OCI-LY1 (cell line): ENCODE results near the gene OR51D1.

Source experiments
- H2AFZ ChIP-seq: fragments of 200-600 bp; sonication (generic), shearing (Covaris generic); 2 replicates; pipeline ENCODE4 v1.6.0; 2014; ENCODE audit warnings: antibody characterized with exemption, mild to moderate bottlenecking, low read length
- H3F3A ChIP-seq: fragments of 200-600 bp; sonication (generic), shearing (Covaris generic); 2 replicates; pipeline ENCODE4 v1.6.0; 2014; ENCODE audit warnings: mild to moderate bottlenecking, antibody characterized with exemption, low read length, moderate library complexity; ENCODE audit not compliant: insufficient read depth
- H3K27ac ChIP-seq: fragments of 200-600 bp; sonication (generic); 2 replicates; pipeline ENCODE4 v1.5.1; 2014; ENCODE audit warnings: low read length, mixed run types, mild to moderate bottlenecking, low read depth; ENCODE audit not compliant: poor library complexity, severe bottlenecking
- H3K27me3 ChIP-seq: fragments of 200-600 bp; sonication (generic); 2 replicates; pipeline ENCODE4 v1.6.0; 2014; ENCODE audit warnings: antibody characterized with exemption, mild to moderate bottlenecking, low read length, moderate library complexity; ENCODE audit not compliant: insufficient read depth
- H3K36me3 ChIP-seq: fragments of 200-600 bp; sonication (generic); 2 replicates; pipeline ENCODE4 v1.6.1; 2014; ENCODE audit warnings: mild to moderate bottlenecking, antibody characterized with exemption, low read length, moderate library complexity, mixed read lengths; ENCODE audit not compliant: insufficient read depth
- H3K4me1 ChIP-seq: fragments of 200-600 bp; sonication (generic); 2 replicates; pipeline ENCODE4 v1.5.1; 2014; ENCODE audit warnings: mild to moderate bottlenecking, low read length, moderate library complexity; ENCODE audit not compliant: insufficient read depth, severe bottlenecking
- H3K4me2 ChIP-seq: fragments of 200-600 bp; sonication (generic), shearing (Covaris generic); 2 replicates; pipeline ENCODE4 v1.6.1; 2014; ENCODE audit warnings: low read length
- H3K4me3 ChIP-seq: fragments of 200-600 bp; sonication (generic); 2 replicates; pipeline ENCODE4 v1.5.1; 2014; ENCODE audit warnings: low read length, low read depth, mild to moderate bottlenecking, mixed read lengths; ENCODE audit not compliant: poor library complexity, severe bottlenecking
- H3K79me2 ChIP-seq: fragments of 200-600 bp; shearing (Covaris generic); 2 replicates; pipeline ENCODE4 v1.6.1; 2016; ENCODE audit warnings: mixed run types, low read length, mixed read lengths; ENCODE audit not compliant: insufficient read depth
- H3K9ac ChIP-seq: fragments of 200-600 bp; sonication (generic), shearing (Covaris generic); 2 replicates; pipeline ENCODE4 v1.6.1; 2014; ENCODE audit warnings: mild to moderate bottlenecking, low read length, mixed read lengths
- H3K9me2 ChIP-seq: fragments of 200-600 bp; sonication (generic), shearing (Covaris generic); 2 replicates; pipeline ENCODE4 v1.6.1; 2014; ENCODE audit warnings: low read depth, mild to moderate bottlenecking, low read length, mixed read lengths
- H3K9me3 ChIP-seq: fragments of 200-600 bp; shearing (Covaris generic); 2 replicates; pipeline ENCODE4 v1.6.1; 2014; ENCODE audit warnings: low read length, mixed read lengths
- H4K20me1 ChIP-seq: fragments of 200-600 bp; sonication (generic), shearing (Covaris generic); 2 replicates; pipeline ENCODE4 v1.6.0; 2016; ENCODE audit warnings: mild to moderate bottlenecking, low read length; ENCODE audit not compliant: insufficient read depth
- CTCF ChIP-seq: fragments of 200-600 bp; sonication (generic), shearing (Covaris generic); IDR thresholded peaks from 2 replicates; pipeline ENCODE4 v1.5.1; 2017; ENCODE audit warnings: mild to moderate bottlenecking, antibody characterized with exemption, low read length, moderate library complexity, mixed read lengths
- EZH2 ChIP-seq: fragments of 200-600 bp; sonication (generic), shearing (Covaris generic); IDR thresholded peaks from 2 replicates; pipeline ENCODE4 v1.8.0; 2017; ENCODE audit warnings: borderline replicate concordance, mixed run types, mild to moderate bottlenecking, antibody characterized with exemption, low read length, moderate library complexity, mixed read lengths

OR51D1 gene

GRCh38 chr11:4673781-4674180, 36.5 kb downstream of the OR51D1 start:
- Histone ChIP-seq H3F3A (no peaks in the 10 kb centered on the region), H2AFZ (no peak overlapping the region), H3K9ac (no peak overlapping the region), H3K79me2 (no peaks in the 10 kb centered on the region), H3K9me2 (no peaks in the 10 kb centered on the region), H3K9me3 (no peaks in the 10 kb centered on the region), H3K4me2 (no peak overlapping the region), H3K36me3 (no peaks in the 10 kb centered on the region), H3K4me1 (no peaks in the 10 kb centered on the region), H4K20me1 (no peaks in the 10 kb centered on the region), H3K27ac (no peak overlapping the region), H3K4me3 (no peak overlapping the region), H3K27me3 (no peaks in the 10 kb centered on the region)
- TF ChIP-seq CTCF (no peak), EZH2 (no peak)

GRCh38 chr11:4677948-4678347, 40.7 kb downstream of the OR51D1 start:
- no peaks in the 10 kb centered on the region for H3K4me1 ChIP-seq
- no peaks in the 10 kb centered on the region for H4K20me1 ChIP-seq
- TF ChIP-seq EZH2 (no peak), CTCF (no peak)
- H2AFZ ChIP-seq = no peak overlapping the region
- H3K4me2 ChIP-seq = no peak overlapping the region
- no peaks in the 10 kb centered on the region for H3K9me2 ChIP-seq
- H3K36me3 ChIP-seq = no peaks in the 10 kb centered on the region
- no peak overlapping the region for H3K4me3 ChIP-seq
- H3K27ac ChIP-seq = no peak overlapping the region
- H3K9me3 ChIP-seq = no peaks in the 10 kb centered on the region
- no peaks in the 10 kb centered on the region for H3K27me3 ChIP-seq
- no peaks in the 10 kb centered on the region for H3F3A ChIP-seq
- no peaks in the 10 kb centered on the region for H3K79me2 ChIP-seq
- no peak overlapping the region for H3K9ac ChIP-seq

- H3K9me2 ChIP-seq = no peaks in the 10 kb centered on the region
- TF ChIP-seq EZH2 (no peak), CTCF (no peak)
- no peak overlapping the region for H3K4me2 ChIP-seq
- no peaks in the 10 kb centered on the region for H3K79me2 ChIP-seq
- no peak overlapping the region for H3K9ac ChIP-seq
- no peak overlapping the region for H3K4me3 ChIP-seq
- no peaks in the 10 kb centered on the region for H4K20me1 ChIP-seq
- H2AFZ ChIP-seq = no peak overlapping the region
- no peaks in the 10 kb centered on the region for H3K9me3 ChIP-seq
- H3K36me3 ChIP-seq = no peaks in the 10 kb centered on the region
- no peaks in the 10 kb centered on the region for H3K27me3 ChIP-seq
- no peak overlapping the region for H3K27ac ChIP-seq
- H3K4me1 ChIP-seq = no peaks in the 10 kb centered on the region
- H3F3A ChIP-seq = no peaks in the 10 kb centered on the region
Observed at GRCh38 chr11:4680341-4680740, 43.1 kb downstream of the OR51D1 start.
